WTC11 (cell line): ENCODE data around the gene SKI. TPM values are rescaled to one million over a fixed set of nuclear protein-coding genes. Genes with fewer than 3 reads are reported as not detected.

Experiments
- ATAC-seq: fragments of 200-7000 bp; cut with Tn5 transposase; 2 replicates; pipeline ENCODE4 v1.10.0; 2021; ENCODE audit warnings: mild to moderate bottlenecking, moderate library complexity
- CTCF ChIA-PET: fragments of 300-600 bp; sonication (Branson Sonifier 250); formaldehyde crosslinking; loops from one replicate; lab custom pipeline; 2021; ENCODE audit warnings: antibody characterized with exemption; lab: Charles Lee
- POLR2A ChIA-PET: fragments of 350-600 bp; sonication (Branson Sonifier 250); formaldehyde crosslinking; loops from one replicate; lab custom pipeline; 2021; ENCODE audit warnings: antibody characterized with exemption; lab: Charles Lee
- DNase-seq: peaks from one replicate; pipeline ENCODE4 v3.0.0; 2021; ENCODE audit warnings: low spot score
- H3K27ac Mint-ChIP-seq: 2 replicates; pipeline ENCODE4 v1.8.0; 2021; ENCODE audit warnings: mixed read lengths
- H3K27me3 Mint-ChIP-seq: 2 replicates; pipeline ENCODE4 v1.8.0; 2021; ENCODE audit warnings: low read depth, mild to moderate bottlenecking, moderate library complexity, mixed read lengths
- H3K36me3 Mint-ChIP-seq: 2 replicates; pipeline ENCODE4 v1.8.0; 2021; ENCODE audit warnings: mixed read lengths
- H3K4me1 Mint-ChIP-seq: 2 replicates; pipeline ENCODE4 v1.8.0; 2022; ENCODE audit warnings: mixed read lengths
- H3K4me3 Mint-ChIP-seq: 2 replicates; pipeline ENCODE4 v1.8.0; 2021; ENCODE audit warnings: mild to moderate bottlenecking, moderate library complexity, mixed read lengths
- H3K9me3 Mint-ChIP-seq: 2 replicates; pipeline ENCODE4 v1.8.0; 2021; ENCODE audit warnings: mixed read lengths
- ARID4B ChIP-seq: sonication (generic); formaldehyde crosslinking; IDR thresholded peaks from 2 replicates; pipeline ENCODE4 v1.8.0; 2023; ENCODE audit warnings: missing genetic modification reagents, mild to moderate bottlenecking, borderline replicate concordance
- ATF1 ChIP-seq: sonication (generic); formaldehyde crosslinking; IDR thresholded peaks from 2 replicates; pipeline ENCODE4 v1.8.1; 2023; ENCODE audit warnings: mild to moderate bottlenecking, moderate library complexity, missing genetic modification reagents
- ATF2 ChIP-seq: sonication (generic); formaldehyde crosslinking; IDR thresholded peaks from 2 replicates; pipeline ENCODE4 v1.8.1; 2022; ENCODE audit warnings: low read depth, missing genetic modification reagents, borderline replicate concordance
- CBFB ChIP-seq: sonication (generic); formaldehyde crosslinking; IDR thresholded peaks from 2 replicates; pipeline ENCODE4 v1.8.1; 2022; ENCODE audit warnings: mild to moderate bottlenecking, low read depth, missing genetic modification reagents
- CDX4 ChIP-seq: fragments of 250-450 bp; sonication (Bioruptor Pico); IDR thresholded peaks from 2 replicates; pipeline ENCODE4 v1.9.0; 2021; ENCODE audit warnings: moderate library complexity, mild to moderate bottlenecking, inconsistent platforms, borderline replicate concordance
- CREM ChIP-seq: sonication (generic); formaldehyde crosslinking; IDR thresholded peaks from 2 replicates; pipeline ENCODE4 v1.8.1; 2022; ENCODE audit warnings: mild to moderate bottlenecking, missing genetic modification reagents, moderate library complexity
- ERG ChIP-seq: fragments of 250-450 bp; sonication (Bioruptor Pico); IDR thresholded peaks from 2 replicates; pipeline ENCODE4 v1.8.0; 2021; ENCODE audit warnings: mild to moderate bottlenecking
- ESRRA ChIP-seq: sonication (generic); formaldehyde crosslinking; IDR thresholded peaks from 2 replicates; pipeline ENCODE4 v1.8.1; 2022; ENCODE audit warnings: mild to moderate bottlenecking, missing genetic modification reagents, borderline replicate concordance
- FOXJ3 ChIP-seq: sonication (generic); formaldehyde crosslinking; IDR thresholded peaks from 2 replicates; pipeline ENCODE4 v1.9.0; 2021; ENCODE audit warnings: missing genetic modification reagents, mild to moderate bottlenecking, borderline replicate concordance
- JUN ChIP-seq: sonication (generic); formaldehyde crosslinking; IDR thresholded peaks from 2 replicates; pipeline ENCODE4 v1.8.0; 2023; ENCODE audit warnings: mild to moderate bottlenecking, missing genetic modification reagents
- OVOL2 ChIP-seq: fragments of 250-450 bp; sonication (Bioruptor Pico); IDR thresholded peaks from 2 replicates; pipeline ENCODE4 v1.9.0; 2021; ENCODE audit warnings: mild to moderate bottlenecking, borderline replicate concordance
- SMAD3 ChIP-seq: sonication (generic); formaldehyde crosslinking; IDR thresholded peaks from 2 replicates; pipeline ENCODE4 v1.8.0; 2022; ENCODE audit warnings: missing genetic modification reagents, mild to moderate bottlenecking, borderline replicate concordance
- ZMAT4 ChIP-seq: fragments of 250-450 bp; sonication (Bioruptor Pico); IDR thresholded peaks from 2 replicates; pipeline ENCODE4 v1.9.0; 2021; ENCODE audit warnings: mild to moderate bottlenecking
- ZNF263 ChIP-seq: sonication (generic); formaldehyde crosslinking; IDR thresholded peaks from 2 replicates; pipeline ENCODE4 v1.8.1; 2022; ENCODE audit warnings: low read depth, mild to moderate bottlenecking, moderate library complexity, missing genetic modification reagents
- ZNF425 ChIP-seq: fragments of 250-450 bp; sonication (Bioruptor Pico); conservative IDR thresholded peaks from 2 replicates; pipeline ENCODE4 v1.9.0; 2021; ENCODE audit warnings: mild to moderate bottlenecking
- ZSCAN18 ChIP-seq: fragments of 250-450 bp; sonication (Bioruptor Pico); IDR thresholded peaks from 2 replicates; pipeline ENCODE4 v2.1.2; 2022; ENCODE audit warnings: mild to moderate bottlenecking, moderate library complexity
- total RNA-seq: library from RNA; stranded (reverse); gene quantifications from 3 replicates; pipeline ENCODE4 v1.2.3, GENCODE V29; 2021

SKI gene
- total RNA-seq, 1 experiment from 2014 or later: 88.6 TPM

GRCh38 chr1:2330519-2331199 is 102.5 kb downstream of the SKI start:
- Mint-ChIP-seq H3K4me1 (no peaks in the 10 kb centered on the region), H3K4me3 (no peak overlapping the region), H3K36me3 (peaks cover 8% of the 10 kb centered on the region), H3K27ac (0 out of 2 replicates have a peak overlapping the region, but pooled peaks have one; percentile 65), H3K9me3 (peaks cover 5% of the 10 kb centered on the region), H3K27me3 (no peaks in the 10 kb centered on the region; the same call in 1 of the 2 replicates)
- no peak for TF ChIP-seq CBFB (CRISPR knock-in tag)
- TF ChIP-seq CREM (CRISPR knock-in tag): no peak
- no peak for TF ChIP-seq ESRRA (CRISPR knock-in tag)
- no peak for TF ChIP-seq ZNF425 (CRISPR knock-in tag)
- no peak for TF ChIP-seq ZNF263 (CRISPR knock-in tag)
- no peak for TF ChIP-seq ATF1
- TF ChIP-seq ZSCAN18 (CRISPR knock-in tag): no peak
- TF ChIP-seq OVOL2: no peak
- TF ChIP-seq ERG (CRISPR knock-in tag): no peak
- TF ChIP-seq ZMAT4 (CRISPR knock-in tag): no peak
- no peak for TF ChIP-seq JUN
- no peak for TF ChIP-seq ARID4B (CRISPR knock-in tag)
- TF ChIP-seq ATF2 (CRISPR knock-in tag): no peak
- no peak for TF ChIP-seq CDX4 (CRISPR knock-in tag)
- no peak for TF ChIP-seq FOXJ3
- TF ChIP-seq SMAD3: no peak
- ChIA-PET CTCF (no interaction called here), POLR2A (no interaction called here)
- no peak for DNase-seq
- no peak for ATAC-seq
